Heart left ventricle (tissue), 13 donors: ENCODE results near the gene NOS1AP.

ENCODE experiments used
- CTCF ChIP-seq, 12 donors: fragments of 200-600 bp; sonication (generic) in 4 of 12; IDR thresholded peaks; one replicate each; pipeline versions ENCODE4 v1.5.0 to v1.8.0; 2018 to 2022; ENCODE audit warnings: antibody characterized with exemption in 12 of 12, mild to moderate bottlenecking in 5 of 12
- POLR2A ChIP-seq, 2 donors: fragments of 450-650 bp; IDR thresholded peaks; one replicate each; pipeline ENCODE4 v1.6.1; 2017; ENCODE audit warnings: antibody characterized with exemption in 2 of 2, mild to moderate bottlenecking in 2 of 2, moderate library complexity in 2 of 2
- donor health status: ischemic (EF 13 %, LVEDD 7.1; RV severe dilation, severe dysfunction).
- donor health status: DM: no; HTN: yes; CAD: no.
- donor health status: DM: no; HTN: no; CAD: no.
- donor health status: ischemic (EF 25% LVEDD 6.9; RV normal size, moderate dysfunction).
- donor health status: ischemic (EF 25% LVEDD 5.7; RV mildly dilated, moderate dysfunction).
- donor health status: ischemic (EF 35%, LVEDD 5.7; RV mildly dilated, moderate dysfunction).
- donor health status: nonischemic (EF 11% LVEDD 7.7; RV severe dilation, severe dysfunction).
- donor health status: DM: yes; HTN: yes; CAD: no.
- donor health status: PGD.
- donor health status: ischemic (EF 29% LVEDD 5.4; RV normal size, mild dysfunction).
- donor health status: nonischemic (EF 23%, LVEDD 6.1; RV moderate dilation, normal function).

GRCh38 chr1:162033428-162033827 is 36.1 kb upstream of the NOS1AP start:
- peak in 2 of 12 donors; percentile 17 to 35 for TF ChIP-seq CTCF (IDR thresholded peaks at IDR 0.05)
- no peak for TF ChIP-seq POLR2A (IDR thresholded peaks at IDR 0.05)
